CD4-positive, alpha-beta T cell treated with Interleukin-12 subunit alpha and Interleukin-12 subunit beta, for 1 hour (primary cell): ENCODE results near the gene PPARA.
"Not testable (repeated sequence)": the region's sequence is repeated elsewhere in the genome, so short reads cannot be mapped to it uniquely, and the experiment has no call there.

Experiments
- DNase-seq: peaks from one replicate; pipeline ENCODE4 v3.0.0-alpha.2; 2020

The PPARA gene

GRCh38 chr22:46127556-46127955 is 22.8 kb upstream of the PPARA start:
- no peak for DNase-seq

GRCh38 chr22:46128606-46129005 is 21.7 kb upstream of the PPARA start:
- DNase-seq, result no peak

- DNase-seq, result no peak
Observed at GRCh38 chr22:46129390-46130041, 20.8 kb upstream of the PPARA start.

- no peak for DNase-seq
Observed at GRCh38 chr22:46131151-46131587, 19.2 kb upstream of the PPARA start.

GRCh38 chr22:46132193-46132829 is 18.0 kb upstream of the PPARA start:
- DNase-seq, result not testable (repeated sequence)

GRCh38 chr22:46132830-46133587 is 17.3 kb upstream of the PPARA start:
- no peak for DNase-seq

- DNase-seq, result no peak
Observed at GRCh38 chr22:46133588-46133855, 16.8 kb upstream of the PPARA start.

GRCh38 chr22:46134111-46134705 is 16.1 kb upstream of the PPARA start:
- no peak for DNase-seq

- no peak for DNase-seq
Observed at GRCh38 chr22:46135611-46136485, 14.5 kb upstream of the PPARA start.

- DNase-seq, result no peak
Observed at GRCh38 chr22:46136486-46137217, 13.7 kb upstream of the PPARA start.

GRCh38 chr22:46137218-46137766 is 13.0 kb upstream of the PPARA start:
- DNase-seq, result no peak

- no peak for DNase-seq
Observed at GRCh38 chr22:46138058-46138797, 12.1 kb upstream of the PPARA start.

GRCh38 chr22:46139417-46139816 is 10.9 kb upstream of the PPARA start:
- DNase-seq, result not testable (repeated sequence)

- DNase-seq, result no peak
Observed at GRCh38 chr22:46139895-46140350, 10.4 kb upstream of the PPARA start.

GRCh38 chr22:46140989-46141928 is 9.1 kb upstream of the PPARA start:
- DNase-seq, result no peak

GRCh38 chr22:46142548-46143490 is 7.5 kb upstream of the PPARA start:
- DNase-seq, result no peak

GRCh38 chr22:46143491-46144147 is 6.7 kb upstream of the PPARA start:
- no peak for DNase-seq

- no peak for DNase-seq
Observed at GRCh38 chr22:46145361-46145851, 4.9 kb upstream of the PPARA start.
